Loucy (cell line): ENCODE data around the gene SMAP2.

ENCODE experiments used
- CTCF ChIP-seq: fragments of 200-600 bp; sonication (generic); conservative IDR thresholded peaks from 2 replicates; pipeline ENCODE4 v1.5.1; 2014; ENCODE audit warnings: mild to moderate bottlenecking, antibody characterized with exemption, low read length
- EZH2phosphoT487 ChIP-seq: fragments of 200-600 bp; IDR thresholded peaks from 2 replicates; pipeline ENCODE4 v1.6.1; 2018; ENCODE audit warnings: antibody characterized with exemption, mild to moderate bottlenecking, moderate library complexity, borderline replicate concordance

DNA sequence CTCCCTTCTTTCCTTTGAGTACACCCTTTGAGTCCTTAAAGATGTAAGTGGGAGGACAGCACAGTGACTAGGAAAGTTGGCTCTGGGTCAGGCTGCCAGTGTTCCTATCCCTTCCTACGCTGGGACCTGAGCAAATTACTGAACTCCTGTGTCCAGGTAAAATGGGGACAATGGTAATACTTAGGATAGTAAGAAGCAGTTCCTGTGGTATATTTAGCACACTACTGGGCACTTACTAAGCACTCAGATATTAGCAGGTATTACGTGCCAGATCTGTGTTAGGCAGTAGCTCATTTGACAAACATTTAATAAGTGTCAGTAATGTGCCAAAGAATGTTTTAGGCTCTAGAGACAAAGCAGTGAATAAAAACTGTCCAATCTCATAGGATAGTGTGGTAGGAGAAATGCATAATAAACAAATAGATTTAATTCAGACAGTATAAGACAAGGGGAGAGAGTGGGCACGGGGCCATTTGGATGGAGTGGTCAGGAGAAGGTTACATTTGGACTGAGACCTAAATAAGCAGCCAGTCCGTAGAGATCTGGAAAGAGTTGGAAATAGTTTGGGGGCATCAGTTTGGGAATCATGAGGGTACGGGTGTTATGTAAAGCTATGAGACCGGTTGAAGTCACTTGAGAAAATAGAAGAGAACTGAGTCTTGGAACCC is 50.6 kb downstream of the SMAP2 start:
- no peak for TF ChIP-seq CTCF
- TF ChIP-seq EZH2phosphoT487, result no peak
